ENCODE results near the gene PSG4.
"Not testable (repeated sequence)": the region's sequence is repeated elsewhere in the genome, so short reads cannot be mapped to it uniquely, and the experiment has no call there.

PSG4 gene

DNA sequence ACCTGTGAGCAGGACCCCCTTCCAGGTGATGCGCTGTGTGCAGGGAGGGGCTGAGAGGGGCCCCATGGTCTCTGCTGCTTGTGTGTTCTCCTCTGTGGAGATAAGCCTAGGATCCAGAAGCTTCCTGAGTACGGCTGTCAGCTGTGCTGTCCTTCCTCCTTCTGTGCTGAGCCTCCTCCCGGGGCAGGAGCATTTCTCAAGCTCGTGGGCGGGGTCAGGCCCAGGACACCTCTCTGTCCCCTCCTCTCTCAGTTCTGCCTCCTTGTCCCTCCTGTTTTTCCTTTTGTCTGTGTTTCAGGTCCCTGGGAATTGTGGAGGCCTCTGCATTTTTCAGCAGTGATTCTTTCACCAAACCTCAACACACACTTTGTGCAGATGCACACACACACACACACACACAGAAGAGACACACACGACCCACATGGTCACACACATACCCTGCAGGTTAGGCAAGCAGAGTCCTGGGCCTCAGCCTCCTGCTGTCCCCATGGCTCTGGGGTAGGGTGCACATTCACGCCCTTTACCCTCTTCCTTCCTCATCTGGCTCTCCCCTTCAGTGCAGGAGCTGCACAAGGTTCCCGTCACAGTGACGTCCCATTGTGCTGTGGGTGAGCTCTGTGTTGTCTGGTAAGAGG is at the start of gene PSG4:
Gene PSG4, minus strand, starts transcription at position 168 of the 635 bp plus-strand sequence. Its CDS starts 102 bp downstream, at position 66.
- DNase-seq, result not testable (repeated sequence)

DNA sequence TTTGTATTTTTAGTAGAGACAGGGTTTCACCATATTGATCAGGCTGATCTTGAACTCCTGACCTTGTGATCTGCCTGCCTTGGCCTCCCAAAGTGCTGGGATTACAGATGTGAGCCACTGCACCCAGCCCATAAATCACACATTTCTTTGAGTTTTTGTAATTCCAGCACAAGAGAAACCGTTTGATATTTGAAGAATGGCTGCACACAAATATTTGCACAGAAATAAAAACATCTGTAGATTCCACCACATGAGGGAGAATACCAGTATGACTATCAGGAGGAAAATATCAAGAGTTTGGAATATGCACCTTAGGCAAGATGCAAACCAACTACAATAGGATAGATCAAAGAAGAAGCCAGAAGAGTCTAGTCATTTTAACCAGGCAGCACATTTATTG is 46.0 kb upstream of the PSG4 start:
- DNase-seq, result not testable (repeated sequence)

DNA sequence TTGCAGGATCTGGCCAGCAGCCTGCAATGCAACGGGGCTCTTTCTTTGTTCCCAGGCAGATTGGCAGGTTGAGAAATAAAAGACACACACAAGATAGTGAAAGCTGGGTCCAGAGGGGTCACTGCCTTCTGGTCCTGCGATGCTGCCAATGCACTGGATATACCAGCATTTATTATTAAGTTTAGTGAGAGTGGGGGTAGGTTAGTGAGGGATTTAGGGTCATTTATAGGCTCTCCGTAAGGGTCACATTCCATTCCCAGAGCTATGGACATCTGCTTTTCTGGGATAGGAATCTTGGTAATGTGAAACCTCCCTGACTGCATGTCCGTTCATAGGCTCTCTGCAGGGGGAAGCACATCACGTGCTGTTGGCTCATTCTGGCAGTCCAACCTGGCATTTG is 44.9 kb upstream of the PSG4 start:
- not testable (repeated sequence) for DNase-seq

GRCh38 chr19:43248635-43249002 is 43.2 kb upstream of the PSG4 start:
- DNase-seq, result not testable (repeated sequence)

DNA sequence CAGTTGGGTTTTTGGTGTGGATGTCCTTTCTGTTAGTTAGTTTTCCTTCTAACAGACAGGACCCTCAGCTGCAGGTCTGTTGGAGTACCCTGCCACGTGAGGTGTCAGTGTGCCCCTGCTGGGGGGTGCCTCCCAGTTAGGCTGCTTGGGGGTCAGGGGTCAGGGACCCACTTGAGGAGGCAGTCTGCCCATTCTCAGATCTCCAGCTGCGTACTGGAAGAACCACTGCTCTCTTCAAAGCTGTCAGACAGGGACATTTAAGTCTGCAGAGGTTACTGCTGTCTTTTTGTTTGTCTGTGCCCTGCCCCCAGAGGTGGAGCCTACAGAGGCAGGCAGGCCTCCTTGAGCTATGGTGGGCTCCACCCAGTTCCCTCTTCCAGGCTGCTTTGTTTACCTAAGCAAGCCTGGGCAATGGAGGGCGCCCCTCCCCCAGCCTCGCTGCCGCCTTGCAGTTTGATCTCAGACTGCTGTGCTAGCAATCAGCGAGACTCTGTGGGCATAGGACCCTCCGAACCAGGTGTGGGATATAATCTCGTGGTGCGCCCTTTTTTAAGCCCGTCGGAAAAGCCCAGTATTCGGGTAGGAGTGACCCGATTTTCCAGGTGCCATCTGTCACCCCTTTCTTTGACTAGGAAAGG is 41.9 kb upstream of the PSG4 start:
- not testable (repeated sequence) for DNase-seq

GRCh38 chr19:43245848-43246247 is 40.4 kb upstream of the PSG4 start:
- DNase-seq, result not testable (repeated sequence)

- DNase-seq, result not testable (repeated sequence)
Measured at GRCh38 chr19:43242211-43242610, 36.8 kb upstream of the PSG4 start.

GRCh38 chr19:43238213-43238612 is 32.8 kb upstream of the PSG4 start:
- not testable (repeated sequence) for DNase-seq

- DNase-seq, result not testable (repeated sequence)
Measured at GRCh38 chr19:43235686-43236085, 30.2 kb upstream of the PSG4 start.

DNA sequence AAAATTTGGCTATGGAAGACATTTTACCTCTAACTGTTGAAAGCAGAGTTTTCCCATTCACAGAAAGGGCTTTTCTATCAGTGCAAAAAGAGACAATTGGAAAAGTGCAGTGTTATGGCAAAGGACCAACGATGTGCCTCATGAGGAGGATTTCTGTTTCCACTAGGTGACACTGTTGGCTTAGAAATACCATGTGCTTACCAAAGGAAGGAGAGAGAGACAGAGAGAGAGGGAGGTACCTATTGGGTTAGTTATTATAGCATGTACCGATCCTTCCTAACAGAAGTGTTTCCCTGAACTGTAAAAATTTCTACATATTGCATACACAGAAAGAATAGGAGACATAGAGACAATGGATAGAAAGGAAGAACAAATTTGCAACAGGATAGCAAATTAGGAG is 23.9 kb upstream of the PSG4 start:
- no peak for DNase-seq

DNA sequence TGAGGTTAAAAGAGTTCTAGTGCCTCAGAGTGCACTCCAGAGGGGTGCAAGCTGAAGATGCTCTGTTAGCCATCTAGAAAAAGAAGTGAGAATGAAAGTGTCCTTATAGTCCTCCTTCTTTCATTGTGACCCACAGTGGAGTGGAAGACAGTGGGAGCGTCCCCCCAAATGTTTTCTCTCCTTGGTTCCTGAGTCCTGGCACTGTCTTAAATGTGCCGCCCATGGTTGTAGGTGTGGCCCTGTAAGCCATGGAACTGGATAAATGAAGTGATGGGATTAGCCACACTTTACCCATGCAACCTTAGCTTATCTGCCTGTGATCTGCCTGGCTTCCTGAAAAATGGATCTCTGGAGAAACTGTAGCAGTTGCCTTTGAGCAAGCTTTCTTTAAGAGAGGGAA is 23.3 kb upstream of the PSG4 start:
- DNase-seq, result not testable (repeated sequence)

DNA sequence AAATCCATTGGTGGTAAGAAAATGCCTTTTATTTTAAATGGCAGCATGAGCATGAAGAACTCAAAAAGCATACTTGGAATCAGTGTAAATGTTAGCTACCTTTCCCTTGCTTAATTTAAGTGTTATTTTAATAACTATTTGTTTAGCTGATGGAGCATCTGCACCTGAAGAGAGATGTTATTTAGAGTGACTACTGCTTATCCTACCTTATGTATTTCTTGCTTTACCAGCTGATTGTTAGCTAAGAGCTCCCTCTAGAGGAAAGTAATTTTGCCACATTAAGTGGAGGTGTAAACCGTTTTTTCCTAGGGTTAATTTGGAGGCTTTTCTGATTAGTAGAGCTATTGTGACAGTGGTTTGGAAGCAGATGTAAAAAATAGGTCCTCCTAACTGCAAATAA is 21.5 kb upstream of the PSG4 start:
- not testable (repeated sequence) for DNase-seq

GRCh38 chr19:43224855-43225253 is 19.4 kb upstream of the PSG4 start:
- DNase-seq, result no peak

DNA sequence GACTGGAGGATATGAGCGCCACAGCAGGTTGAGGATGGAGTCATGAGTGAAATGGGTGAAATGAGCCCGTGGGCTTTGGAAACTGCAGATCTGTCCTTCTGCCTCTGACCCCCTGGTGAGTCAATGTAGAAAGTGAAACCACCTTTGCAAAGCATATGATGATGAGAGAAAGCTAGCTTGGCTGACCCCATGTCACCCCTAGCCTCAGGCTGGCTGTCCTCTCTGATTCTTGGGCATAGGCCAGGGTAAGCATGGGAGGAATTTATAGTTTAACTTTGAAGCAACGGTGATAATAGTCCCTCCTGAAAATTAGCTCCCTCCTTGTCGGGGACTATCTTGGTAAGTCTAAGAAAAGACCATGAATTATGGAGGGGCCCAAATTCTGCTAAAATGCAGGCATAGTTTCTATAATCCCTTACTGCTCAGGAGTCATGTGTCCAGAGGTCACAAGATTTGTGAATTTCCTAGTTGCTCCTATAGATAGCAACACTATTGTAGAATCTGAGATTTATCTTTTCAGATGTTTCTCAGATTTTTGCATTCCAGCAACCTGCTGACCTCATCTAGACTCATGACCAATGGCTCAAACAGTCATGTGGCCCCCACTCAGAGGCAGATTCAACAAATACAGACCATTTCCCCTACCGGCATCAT is 18.9 kb upstream of the PSG4 start:
- not testable (repeated sequence) for DNase-seq

GRCh38 chr19:43221891-43222290 is 16.5 kb upstream of the PSG4 start:
- DNase-seq, result not testable (repeated sequence)

DNA sequence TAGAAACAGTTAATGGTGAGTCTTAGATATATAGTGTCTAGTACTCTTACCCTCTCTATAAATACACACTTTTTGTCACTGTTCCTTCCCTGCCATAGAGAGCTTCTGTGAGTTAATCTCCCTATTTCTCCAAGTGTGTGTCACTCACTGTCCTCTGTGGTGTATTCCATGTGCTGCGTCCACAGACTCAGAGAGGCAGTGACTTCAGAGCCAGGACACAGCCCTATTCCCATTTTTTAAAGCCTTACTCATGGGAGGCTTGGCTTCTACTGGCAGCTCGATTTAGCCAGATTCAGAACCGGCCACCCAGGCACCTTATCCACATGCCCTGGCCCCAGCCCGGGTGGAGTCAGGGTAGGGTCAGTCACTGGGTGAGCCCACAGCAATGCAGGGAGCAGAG is 13.7 kb upstream of the PSG4 start:
- DNase-seq, result not testable (repeated sequence)

GRCh38 chr19:43215881-43216280 is 10.4 kb upstream of the PSG4 start:
- not testable (repeated sequence) for DNase-seq

- no peak for DNase-seq
Measured at GRCh38 chr19:43207991-43208390, 2.6 kb upstream of the PSG4 start.

GRCh38 chr19:43207174-43207573 is 1.7 kb upstream of the PSG4 start:
- not testable (repeated sequence) for DNase-seq

GRCh38 chr19:43203611-43204010 is 1.8 kb downstream of the PSG4 start:
- DNase-seq, result not testable (repeated sequence)

DNA sequence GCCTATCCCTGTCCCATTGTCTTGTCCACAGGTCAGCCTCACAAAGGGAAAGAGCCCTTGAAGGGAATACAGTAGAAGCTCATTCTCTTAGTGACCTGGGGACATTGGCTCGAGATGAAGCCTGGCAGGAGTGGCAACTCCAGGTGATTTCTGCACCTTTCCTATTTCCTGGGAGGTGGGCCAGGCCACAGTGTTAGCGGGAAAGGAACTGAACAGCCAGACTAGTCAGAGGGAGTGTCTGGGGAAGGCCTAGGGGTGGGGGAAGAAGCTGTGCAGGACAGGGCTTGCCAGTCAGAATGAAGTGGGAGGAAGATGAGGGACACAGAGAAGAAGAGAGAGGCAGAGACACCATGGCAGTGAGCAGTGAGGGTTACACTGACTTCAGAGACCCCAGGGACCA is 3.5 kb downstream of the PSG4 start:
- not testable (repeated sequence) for DNase-seq

DNA sequence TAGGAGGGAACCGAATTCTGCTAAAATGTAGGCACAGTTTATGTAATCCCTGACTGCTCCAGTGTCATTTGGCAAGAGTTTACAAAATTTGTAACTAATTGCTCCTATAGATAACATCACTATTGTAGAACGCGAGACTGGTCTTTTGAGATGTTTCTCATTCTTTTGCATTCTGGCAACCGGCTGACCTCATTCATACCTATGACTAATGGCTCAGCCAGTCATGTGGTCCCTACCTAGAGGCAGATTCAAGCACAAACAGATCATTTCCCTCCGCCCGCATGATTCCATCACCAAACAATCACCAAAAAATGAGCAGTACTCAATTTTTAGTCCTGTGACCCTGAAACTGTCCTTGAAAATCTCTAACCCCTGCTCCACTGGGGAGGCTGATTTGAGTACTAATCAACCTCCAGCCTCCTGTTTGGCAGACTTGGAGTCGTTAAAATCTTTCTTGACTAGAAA is 4.1 kb downstream of the PSG4 start:
- not testable (repeated sequence) for DNase-seq

GRCh38 chr19:43198686-43199419 is 6.6 kb downstream of the PSG4 start:
- not testable (repeated sequence) for DNase-seq

All from SHP77 (cell line).